ENCODE data around the gene CARD16.
"Not testable (repeated sequence)": the region's sequence is repeated elsewhere in the genome, so short reads cannot be mapped to it uniquely, and the experiment has no call there.

CARD16 gene

DNA sequence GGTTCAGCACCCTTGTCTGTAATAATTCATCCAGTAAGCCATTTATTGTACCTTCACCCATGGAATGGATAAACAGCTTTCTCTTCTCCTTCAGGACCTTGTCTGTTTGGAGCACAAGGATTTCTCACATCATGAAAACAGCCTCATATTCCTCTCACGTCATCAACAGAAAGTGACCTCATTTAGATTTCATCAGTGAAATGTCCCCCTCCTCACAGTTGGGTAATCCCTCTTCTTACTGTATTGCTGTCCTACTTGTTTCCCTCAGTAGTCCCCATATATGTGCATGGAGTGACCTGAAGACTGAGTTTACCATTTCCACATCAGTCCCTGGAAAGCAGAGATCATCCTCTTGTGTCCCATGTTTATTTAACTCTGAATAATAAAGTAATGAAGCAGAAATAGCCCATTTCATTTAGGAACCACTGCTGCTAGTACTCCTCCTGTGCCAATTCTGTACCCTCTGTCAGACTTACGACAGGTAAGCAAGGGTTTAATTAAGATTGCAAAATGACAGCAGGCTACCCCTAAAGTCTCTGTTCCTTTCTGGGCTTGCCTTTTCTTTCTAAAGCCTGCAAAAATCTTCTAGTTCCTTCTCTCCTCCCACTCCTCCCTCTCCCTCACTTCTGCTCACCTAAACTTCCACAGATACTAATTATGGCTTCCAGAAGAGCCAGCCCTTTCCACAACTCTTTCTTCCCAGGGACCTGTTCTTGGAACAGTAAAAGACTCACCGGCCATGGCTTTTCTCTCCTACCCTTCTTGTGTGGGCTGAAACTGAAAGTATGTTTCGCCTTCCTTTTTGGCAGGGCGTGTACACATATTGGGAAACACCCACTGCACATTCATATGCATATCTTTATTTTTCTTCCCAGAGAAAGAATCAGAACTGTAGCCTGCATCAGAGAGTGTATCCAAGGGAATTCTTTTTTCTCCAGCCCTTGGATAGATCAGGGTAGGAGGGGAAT, at the start of gene CARD16:
TSS of gene CARD16 (minus strand) at position 779 of the 968 bp plus-strand sequence. CDS start at position 741, 38 bp downstream.
- DNase-seq, result peak; percentile 39

DNA sequence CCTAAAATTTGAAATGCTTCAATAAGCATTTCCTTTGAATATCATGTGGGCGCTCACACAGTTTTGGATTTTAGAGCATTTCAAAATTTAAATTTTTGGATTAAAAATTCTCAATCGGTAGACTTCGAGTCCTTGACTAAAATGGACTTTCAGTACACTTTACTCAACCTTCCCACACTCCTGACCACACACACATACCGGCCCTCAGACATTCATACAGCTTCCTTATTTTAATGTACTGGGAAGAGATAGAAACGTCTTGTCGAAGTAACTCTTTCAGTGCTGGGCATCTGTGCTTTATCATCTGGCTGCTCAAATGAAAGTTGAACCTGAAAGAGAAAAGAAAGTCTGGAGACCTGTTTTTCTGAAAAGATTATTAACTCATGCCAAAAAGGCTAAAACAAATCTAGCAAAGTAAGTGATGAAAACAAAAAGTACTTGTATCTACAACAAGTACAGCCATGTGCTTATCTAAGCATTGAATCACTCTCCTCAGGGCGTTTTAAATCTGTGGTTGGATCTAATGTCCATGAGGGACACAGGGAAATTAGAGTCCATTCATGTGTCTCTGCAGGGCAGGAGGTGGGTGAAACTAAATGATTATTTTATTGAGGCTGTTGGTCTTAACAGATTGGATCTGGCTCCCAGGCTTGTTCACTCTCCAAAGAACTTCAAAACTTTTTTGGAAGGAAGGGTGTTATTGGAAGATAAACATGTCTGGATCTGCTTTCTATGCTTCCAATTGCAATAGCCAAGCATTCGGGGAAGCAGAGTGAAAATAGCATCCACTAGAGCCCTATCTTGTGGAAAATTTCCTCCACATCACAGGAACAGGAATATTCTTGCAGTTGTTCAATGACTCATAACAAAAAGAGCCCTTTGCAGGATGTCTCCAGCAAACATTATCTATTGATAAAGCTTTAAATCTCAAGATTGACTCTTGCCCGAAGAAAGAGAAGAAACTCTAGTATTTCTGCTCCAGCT, 47.4 kb upstream of the CARD16 start:
- DNase-seq, result no peak

DNA sequence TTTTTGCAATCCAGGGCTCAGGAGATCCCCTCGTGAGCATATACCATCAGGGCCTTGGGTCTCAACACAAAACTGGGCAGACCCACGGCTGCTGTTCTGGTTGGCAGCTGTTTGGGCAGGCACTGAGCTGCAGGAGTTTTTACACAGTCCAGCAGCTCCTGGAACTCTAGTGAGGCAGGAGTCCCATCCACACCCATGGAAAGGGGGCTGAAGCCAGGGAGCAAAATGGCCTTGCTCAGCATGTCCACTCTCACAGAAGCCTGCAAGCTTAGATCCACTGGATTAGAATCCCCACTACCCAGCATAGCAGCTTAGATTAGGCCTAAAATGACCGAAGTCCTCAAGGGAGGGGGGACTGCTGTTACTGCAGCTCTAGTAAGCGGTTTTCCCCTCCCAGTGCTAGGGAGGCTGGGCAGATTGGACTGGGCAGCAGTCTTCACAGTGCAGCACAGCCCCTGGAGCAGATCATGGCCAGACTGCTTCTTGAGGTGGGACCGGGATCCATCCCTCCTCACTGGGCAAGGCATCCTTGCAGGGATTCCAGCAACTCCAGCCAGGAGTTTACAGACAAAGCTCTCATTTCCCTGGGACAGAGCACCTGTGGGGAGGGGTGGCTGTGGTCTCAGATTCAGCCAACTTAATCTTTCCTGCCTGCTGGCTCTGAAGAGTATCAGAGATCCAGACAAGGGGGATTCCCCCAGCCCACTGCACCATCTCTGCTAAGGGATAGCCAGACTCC, 36.4 kb upstream of the CARD16 start:
- DNase-seq, result no peak

DNA sequence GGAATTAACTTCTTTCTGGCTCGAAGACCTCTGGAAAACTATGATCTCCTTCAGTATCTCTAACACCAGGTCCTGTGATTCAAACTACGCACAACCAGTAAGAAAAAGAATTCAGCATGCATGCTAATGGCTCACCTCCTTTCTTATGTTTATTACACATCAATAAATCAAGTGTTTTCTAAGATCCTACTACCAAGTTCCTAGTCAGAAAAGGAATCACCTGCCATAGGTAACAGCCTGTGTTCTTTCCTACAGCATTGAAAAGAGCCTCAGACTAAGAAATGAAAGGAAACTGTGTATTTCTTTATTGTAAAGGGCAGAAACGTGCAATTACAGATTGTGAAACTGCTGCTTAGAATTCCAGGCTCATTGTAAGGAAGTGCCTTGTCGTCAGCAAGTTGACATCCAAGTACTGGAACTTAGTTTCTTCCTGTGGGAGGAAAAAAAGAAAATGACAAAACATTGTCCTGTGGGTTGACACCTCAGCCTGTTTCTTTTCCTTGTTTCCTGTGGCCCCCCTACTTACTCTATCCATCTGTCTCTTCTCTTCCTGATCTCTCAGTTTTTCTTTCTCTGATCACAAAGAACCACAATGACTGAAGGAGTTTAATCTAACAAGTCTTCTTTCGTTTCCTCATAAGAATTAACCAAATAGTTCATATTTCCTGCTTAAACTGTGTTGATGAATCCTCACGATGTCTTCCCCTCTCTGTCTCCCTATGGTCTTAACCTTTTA, 35.2 kb upstream of the CARD16 start:
- not testable (repeated sequence) for DNase-seq

DNA sequence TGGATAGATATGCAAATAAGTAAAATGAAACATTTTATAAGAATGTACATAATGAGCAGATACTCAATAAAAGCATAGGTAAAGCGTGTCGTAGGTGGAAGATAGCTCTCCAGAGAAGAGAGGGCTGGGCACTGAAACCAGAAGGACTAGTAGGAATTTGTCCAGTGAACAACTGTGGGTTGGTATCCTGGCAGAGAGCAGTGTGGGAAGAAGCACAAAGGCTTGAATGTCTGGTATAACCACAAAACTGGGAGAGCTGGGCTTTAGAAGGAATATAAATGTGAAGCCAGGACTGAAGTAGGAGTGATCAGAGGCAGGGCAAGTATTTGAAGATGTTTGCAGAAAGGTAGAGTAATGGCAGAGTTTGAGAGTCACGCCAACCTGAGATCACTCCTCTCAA, 33.1 kb upstream of the CARD16 start:
- DNase-seq, result no peak

DNA sequence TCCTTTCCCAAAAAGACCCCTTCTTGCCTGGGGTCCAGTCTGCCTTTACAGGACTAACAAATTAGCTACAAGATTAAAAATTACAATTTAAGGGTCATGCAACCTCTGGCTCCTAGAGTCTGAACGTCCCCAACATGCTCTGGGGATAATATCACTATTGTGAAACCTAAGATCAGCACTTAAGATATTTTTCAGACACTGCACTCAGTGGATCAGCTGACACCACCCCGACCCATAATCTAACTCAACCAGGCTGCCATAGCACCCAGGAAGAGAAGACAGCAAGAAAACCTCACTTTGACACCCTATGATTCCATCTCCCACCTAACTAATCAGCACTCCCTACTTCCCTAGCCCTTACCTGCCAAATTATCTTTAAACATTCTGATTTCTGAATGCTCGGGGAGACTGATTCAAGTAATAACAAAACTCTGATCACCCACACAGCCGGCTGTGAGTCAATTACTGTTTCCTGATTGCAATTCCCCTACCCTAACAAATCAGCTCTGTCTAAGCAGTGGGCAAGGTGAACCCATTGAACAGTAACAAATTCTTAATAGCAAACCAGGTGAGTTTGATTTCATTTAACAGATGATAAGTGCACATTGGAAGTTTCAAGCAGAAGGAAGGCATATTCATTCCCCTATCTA, 32.1 kb upstream of the CARD16 start:
- peak; percentile 45 for DNase-seq

DNA sequence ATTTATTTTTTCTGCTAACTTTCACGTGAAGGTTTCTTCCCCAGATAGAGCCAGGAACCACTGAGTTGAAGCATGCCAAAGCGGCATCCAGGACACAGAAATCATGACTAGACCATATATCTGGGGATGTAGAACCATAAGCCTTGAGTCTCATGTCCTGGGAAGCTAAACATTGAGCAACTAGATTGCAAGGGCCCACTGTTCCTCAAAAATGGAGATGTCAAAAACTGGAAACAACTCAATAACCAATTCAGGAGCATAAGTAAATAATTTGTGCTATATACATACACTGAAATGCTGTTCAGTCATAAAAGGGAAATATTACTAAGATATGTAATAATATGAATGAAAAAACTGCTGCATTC, 29.0 kb upstream of the CARD16 start:
- no peak for DNase-seq

DNA sequence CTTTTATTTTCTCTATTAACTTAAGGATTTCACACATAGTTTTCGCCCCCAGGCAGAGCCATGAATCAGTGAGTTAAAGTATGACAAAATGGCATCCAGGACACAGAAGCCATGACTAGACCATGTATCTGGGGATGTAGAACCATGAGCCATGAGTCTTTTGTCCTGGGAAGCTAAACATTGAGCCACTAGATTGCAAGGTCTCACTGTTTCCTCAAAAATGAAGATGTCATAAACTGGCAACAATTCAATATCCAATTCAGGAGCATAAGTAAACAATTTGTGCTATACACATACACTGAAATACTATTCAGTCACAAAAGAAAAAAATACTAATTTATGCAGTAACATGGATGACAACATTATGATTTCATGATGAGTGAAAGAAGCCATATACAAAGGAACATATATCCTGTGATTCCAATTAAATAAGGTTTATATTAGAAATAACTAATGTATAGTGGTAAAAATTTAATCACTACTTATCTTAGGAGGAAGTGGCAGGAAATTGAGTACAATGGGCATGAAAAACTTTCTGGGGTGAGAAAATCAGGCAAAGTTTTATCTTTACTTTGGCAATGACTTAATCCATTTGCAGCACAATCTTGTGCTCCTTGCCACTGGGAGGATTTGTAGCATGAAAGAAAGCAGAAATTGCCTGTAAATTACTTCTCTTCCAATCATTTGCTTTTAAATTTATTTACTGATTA, 28.5 kb upstream of the CARD16 start:
- DNase-seq, result no peak

DNA sequence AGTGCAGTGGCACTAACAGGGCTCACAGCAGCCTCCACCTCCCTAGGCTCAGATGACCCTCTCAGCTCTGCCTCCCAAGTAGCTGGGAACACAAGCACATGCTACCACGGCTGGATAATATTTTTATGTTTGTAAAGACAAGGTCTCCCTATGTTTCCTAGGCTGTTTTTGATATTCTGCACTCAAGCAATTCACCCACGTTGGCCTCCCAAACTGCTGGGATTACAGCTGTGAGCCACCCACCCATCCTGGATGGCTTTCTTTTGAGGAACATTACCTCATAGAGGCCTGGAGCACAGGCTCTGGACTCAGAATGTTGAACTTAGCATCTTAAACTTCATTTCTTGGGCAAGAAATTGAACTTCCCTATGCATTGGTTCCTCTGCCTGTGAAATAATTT, 26.9 kb upstream of the CARD16 start:
- not testable (repeated sequence) for DNase-seq

DNA sequence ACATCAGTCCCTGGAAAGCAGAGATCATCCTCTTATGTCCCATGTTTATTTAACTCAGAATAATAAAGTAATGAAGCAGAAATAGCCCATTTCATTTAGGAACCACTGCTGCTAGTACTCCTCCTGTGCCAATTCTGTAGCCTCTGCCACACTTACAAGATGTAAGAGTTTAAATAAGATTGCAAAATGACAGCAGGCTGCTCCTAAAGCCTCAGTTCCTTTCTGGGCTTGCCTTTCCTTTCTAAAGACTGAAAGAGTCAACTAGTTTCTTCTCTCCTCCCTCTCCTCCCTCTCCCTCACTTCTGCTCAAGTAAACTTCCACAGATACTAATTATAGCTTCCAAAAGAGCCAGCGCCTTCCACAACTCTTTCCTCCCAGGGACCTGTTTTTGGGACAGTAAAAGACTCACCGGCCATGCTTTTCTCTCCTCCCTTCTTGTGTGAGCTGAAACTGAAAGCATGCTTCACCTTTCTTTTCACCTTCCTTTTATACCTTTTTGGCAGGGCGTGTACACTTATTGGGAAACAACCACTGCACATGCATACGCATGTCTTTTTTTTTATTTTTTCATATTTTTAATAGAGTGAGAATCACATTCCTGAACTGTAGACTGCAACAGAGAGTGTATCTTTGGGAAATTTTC, 26.1 kb upstream of the CARD16 start:
- peak; percentile 4 for DNase-seq

DNA sequence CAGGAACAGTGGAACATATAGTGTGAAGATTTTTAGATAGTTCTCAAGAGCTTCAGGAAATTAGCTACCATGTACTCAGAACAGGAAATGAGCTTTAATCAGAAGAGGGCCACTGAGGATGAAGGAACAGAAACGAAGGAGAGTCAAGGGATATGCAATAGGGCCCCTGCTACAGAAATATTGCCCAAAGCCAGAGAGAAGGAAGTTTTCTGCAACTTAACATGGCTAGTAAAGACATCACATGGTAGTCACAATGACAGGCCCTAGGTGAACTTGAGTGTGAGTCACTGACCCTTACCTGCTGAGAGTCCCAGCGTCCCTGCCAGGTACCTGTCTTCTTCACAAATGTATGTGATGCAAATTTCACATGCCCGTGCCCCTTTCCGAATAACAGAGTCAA, 25.2 kb upstream of the CARD16 start:
- no peak for DNase-seq

DNA sequence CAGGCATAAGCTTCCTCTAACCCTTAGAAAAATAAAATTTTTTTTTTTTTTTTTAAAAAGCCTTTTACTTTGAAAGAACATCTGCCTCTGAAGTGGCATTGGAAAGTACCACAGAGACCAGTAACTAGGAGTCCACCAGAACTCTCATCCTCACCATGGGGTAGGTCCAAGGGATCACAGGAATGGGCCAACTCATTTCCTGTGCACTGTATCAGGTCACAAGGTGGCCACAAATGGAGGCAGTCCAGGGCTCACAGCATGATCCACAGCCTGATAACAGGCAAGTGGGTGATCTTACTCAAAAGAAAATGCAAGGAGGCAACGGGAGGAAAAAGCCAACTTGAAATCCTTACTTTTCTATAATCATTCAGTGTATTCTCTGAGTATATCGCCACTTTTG, 24.6 kb upstream of the CARD16 start:
- not testable (repeated sequence) for DNase-seq

DNA sequence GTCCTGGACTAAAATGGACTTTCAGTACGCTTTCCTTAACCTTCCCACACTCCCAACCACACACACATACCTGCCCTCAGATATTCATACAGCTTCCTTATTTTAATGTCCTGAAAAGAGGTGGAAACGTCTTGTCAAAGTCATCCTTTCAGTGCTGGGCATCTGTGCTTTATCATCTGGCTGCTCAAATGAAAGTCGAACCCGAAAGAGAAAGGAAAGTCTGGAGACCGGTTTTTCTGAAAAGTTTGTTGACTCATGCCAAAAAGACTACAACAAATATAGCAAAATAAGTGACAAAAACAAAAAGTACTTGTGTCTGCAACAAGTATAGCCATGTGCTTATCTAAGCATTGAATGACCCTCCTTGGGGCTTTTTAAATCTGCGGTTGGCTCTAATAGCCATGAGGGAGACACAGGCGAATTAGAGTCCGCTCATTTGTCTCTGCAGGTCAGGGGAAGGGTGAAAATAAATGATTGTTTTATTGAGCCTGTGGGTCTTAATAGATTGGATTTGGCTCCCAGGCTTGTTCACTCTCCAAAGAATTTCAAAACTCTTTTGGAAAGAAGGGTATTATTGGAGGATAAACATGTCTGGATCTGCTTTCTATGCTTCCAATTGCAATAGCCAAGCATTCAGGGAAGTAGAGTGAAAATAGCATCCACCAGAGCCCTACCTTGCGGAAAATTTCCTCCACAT, 18.3 kb upstream of the CARD16 start:
- not testable (repeated sequence) for DNase-seq

DNA sequence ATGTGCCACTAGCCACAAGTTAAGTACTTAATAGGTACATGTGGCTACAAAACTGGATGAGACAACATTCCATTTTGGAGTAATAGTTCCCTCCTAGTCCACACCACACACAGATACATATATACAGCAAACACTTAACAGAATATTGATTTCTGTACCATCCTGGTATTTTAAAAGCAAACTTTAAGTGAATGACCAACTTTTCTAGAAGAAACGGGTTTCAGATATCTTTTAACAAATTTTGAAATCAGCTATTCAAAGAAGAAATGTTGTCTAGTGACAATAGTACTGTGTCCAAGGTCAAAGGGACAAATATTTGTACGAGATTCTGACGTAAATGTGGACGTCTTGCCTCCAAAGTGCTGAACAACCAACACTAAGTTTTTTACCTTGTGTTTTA, 12.3 kb upstream of the CARD16 start:
- DNase-seq, result no peak

DNA sequence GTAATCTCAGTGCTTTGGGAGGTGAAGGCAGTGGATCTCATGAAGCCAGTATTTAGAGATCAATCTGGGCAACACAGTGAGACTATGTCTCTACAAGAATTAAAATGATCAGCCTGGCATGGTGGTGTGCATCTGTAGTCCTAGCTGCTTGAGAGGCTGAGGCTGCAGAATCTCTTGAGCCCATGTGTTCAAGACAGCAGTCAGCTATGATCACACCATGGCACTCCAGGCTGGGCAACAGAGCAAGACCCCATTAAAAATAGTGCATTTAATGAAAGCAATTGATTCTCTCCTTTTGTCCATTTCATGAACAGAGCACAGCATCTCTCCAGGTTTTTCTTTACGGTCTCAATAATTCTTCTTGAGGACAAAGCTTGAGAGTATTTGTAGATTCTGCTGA, 11.3 kb upstream of the CARD16 start:
- DNase-seq, result no peak

DNA sequence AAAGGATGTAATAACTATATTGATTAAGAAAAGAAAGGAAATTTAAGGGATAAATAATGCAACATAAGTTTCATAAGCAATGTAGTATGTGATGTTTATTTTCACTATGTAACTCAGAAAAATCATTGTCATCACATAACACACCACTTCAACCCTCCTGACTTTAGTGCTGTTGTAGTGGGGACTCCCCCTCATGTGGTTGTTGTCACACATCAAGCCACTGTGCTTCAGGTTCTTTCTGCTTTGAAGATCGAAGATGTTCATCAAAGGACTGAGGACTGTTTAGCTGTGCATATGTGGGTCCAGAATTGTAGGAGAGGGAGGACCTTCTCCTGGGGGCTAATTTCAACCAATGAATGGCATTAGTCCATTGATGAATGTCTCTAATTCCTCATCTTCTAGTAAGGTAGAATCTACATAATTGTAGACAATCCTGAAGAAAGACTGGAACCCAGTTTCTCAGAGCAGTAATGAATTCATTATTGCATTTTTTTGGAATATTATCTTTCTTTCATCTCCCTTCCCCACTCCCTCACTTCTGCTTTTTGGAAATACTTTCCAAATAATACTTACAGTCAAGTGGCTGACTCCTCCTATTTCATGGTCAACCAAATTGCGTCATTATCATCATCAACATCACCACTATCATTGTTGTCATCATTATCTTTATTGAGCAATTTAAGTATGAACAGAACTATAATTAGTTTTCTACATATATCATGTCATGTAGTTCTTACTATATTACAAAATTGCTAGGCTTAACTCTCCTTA, 9.8 kb upstream of the CARD16 start:
- no peak for DNase-seq

DNA sequence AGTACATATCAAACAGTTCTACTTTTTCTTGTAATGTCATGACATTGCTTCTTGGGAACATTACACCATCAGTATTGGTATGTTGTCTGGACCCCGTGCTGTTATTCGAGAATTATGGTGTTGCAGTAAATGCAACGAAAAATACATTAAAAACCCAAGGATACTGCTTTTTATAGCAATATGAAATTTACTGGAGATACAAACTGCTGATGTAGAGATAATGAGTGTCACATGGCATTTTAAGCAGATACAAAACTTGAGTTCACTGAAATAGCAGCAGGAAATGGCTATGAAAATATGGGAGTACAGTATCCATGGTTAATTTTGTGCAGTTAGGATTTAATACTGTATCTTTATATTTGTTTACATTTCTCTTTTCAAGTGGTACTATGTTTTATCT, 7.4 kb upstream of the CARD16 start:
- DNase-seq, result no peak

DNA sequence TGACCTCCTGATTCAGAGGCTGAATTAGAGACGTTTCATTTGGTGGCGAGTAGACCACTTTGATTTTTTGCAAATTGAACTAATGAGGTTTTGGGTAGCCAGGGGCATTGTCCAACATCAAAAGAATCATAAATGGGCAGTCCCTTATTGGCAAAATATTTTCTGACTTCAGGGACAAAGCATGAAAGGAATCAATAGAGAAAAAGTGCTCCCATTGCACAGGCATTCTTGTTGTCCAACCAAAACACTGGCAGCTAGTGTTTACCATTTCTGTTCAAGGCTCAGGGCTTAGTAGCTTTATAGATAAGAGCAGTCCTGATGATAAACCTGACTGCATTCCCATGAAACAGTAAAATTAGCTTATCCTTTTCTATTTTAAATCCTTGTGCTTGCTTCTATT, 6.4 kb upstream of the CARD16 start:
- no peak for DNase-seq

DNA sequence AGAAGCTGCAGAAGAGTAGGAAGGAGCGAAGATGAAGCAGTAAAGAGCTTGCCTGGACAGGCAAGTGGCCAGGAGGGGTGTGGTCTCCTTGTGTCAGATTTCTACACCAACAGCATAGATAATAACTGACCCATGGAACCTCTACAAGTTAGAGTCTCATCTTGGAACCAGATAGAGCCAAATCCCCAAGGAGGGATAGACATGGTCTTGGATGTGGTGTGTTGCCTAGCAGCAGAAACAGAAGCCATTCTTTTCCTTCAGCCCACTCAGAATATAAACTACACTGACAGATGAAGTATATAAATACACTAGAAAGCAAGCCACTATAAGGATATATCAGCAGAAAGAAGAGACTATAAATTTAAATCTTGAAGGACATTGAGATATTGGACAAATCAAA, 4.3 kb upstream of the CARD16 start:
- DNase-seq, result no peak
